ENCODE results near the gene PTPRG. TPM values are rescaled to one million over a fixed set of nuclear protein-coding genes. Genes with fewer than 3 reads are reported as not detected.

PTPRG gene
- total and polyA plus RNA-seq, 10 of the 15 experiments (the other 5 are each of a cell fraction or from before 2014, with no cell fraction given), result 0.29 to 20.7 (median 1.4) TPM

DNA sequence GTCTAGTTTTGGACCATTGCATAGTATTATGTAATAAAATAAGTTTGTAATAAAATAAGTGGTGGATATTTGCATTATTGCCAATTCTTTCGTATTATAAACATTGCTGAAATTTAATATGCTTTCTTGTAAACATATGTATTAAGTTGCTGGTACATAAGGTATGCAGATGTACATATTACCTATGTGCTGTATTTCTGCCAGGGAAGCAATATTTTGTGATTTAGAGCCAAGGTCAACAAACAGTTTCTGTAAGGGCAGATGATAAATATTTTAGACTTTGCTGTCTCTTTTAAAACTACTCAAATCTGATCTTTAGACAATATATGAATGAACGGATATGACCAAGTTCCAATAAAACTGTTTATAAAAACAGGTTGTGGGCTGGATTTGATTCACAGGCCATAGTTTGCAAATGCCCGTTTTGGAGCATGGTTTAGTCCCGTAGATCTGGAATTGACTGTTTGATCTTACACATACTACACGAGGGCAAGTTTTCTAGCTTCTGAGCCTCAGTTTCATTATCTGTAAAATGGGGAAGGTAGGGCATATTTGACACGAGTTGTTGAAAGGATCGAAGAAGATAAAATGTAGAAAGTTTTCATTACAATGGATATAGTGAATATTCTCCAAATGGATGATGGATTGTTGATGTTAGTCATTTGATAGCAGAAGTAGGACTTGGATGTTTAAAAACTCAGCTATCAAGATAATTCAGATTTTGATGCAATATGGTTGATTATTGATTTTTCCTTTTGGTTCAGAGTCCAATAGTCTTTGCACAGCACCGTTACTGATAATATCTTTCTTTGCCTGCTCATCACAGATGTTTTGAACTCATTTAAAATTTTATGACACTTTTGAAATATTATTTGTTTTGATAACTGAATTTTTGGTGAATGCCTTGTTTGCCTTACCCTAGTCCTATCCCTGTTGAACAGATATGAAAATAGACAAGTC is 417.4 kb downstream of the PTPRG start (continued):
- TF ChIP-seq CHD2 (IDR thresholded peaks at IDR 0.05; ENCODE audit: borderline replicate concordance, low read depth, low read length) (no peak), RAD51 (IDR thresholded peaks at IDR 0.05) (no peak), CBFB (IDR thresholded peaks at IDR 0.05; ENCODE audit: low read depth) (no peak), NFIC (IDR thresholded peaks at IDR 0.05; ENCODE audit: low read depth, low read length) (no peak)
- TF ChIP-seq, protein P1, sequence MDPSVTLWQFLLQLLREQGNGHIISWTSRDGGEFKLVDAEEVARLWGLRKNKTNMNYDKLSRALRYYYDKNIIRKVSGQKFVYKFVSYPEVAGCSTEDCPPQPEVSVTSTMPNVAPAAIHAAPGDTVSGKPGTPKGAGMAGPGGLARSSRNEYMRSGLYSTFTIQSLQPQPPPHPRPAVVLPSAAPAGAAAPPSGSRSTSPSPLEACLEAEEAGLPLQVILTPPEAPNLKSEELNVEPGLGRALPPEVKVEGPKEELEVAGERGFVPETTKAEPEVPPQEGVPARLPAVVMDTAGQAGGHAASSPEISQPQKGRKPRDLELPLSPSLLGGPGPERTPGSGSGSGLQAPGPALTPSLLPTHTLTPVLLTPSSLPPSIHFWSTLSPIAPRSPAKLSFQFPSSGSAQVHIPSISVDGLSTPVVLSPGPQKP (IDR thresholded peaks at IDR 0.05; ENCODE audit: low read depth, low read length), result no peak

DNA sequence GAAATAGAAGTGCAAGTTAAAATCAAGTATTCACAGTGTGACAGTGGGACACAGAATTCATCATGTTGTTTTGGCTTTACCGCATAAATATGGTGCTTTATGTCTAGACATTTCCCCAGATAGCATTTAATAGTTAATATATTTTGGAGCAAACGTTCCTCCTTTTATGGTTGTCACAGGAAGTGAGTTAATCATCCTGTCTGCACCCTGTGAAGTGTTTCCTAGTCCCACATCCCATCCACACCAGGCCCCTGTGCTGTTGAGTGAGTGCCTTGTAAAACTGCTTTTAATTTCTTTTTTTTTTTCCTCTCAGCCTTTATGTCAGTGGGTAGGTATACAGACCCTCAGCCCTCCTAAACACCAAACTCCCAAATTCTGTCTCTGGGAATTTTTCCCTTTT is 418.3 kb downstream of the PTPRG start:
- RAD21 ChIA-PET (ENCODE audit: unreplicated experiment), result no interaction called here
- POLR2A ChIA-PET, result no interaction called here
- SMC1A ChIA-PET (ENCODE audit: uncharacterized antibody, unreplicated experiment), result interaction anchor here (0.8 to 1.6 kb wide), 6 partner anchors 8 to 97 kb away, joined by 3 to 4 read pairs (median 3); no protein-coding TSS in a partner anchor
- H4K20me1 ChIP-seq (ENCODE audit: control insufficient read depth, insufficient read depth), result no peaks in the 10 kb centered on the region
- no peaks in the 10 kb centered on the region for H3K27me3 ChIP-seq (replicated peaks in 1 of 2; ENCODE audit: control insufficient read depth in 2 of 2, insufficient read depth in 2 of 2, low read length in 1 of 2)
- no peak overlapping the region for H3K9ac ChIP-seq (ENCODE audit: control insufficient read depth, insufficient read depth, low read length)
- in situ Hi-C loops (cut with MboI) (no loop called here), intact Hi-C loops (cut with micrococcal nuclease; ENCODE audit: unreplicated experiment) (no loop called here)
- no peaks in the 10 kb centered on the region for H3K4me1 ChIP-seq (ENCODE audit: control insufficient read depth, insufficient read depth, low read length)
- H3K4me2 ChIP-seq (ENCODE audit: control insufficient read depth, insufficient read depth), result no peak overlapping the region
- H3K79me2 ChIP-seq (ENCODE audit: control insufficient read depth, insufficient read depth, low read length), result no peaks in the 10 kb centered on the region
- no TSS peak for BruUV-seq (replicated peaks)
- no peaks in the 10 kb centered on the region for H3K36me3 ChIP-seq (ENCODE audit: control insufficient read depth in 2 of 2, insufficient read depth in 2 of 2, low read length in 1 of 2)
- no peak for FAIRE-seq
- no peaks in the 10 kb centered on the region for H3K9me3 ChIP-seq (replicated peaks; ENCODE audit: control insufficient read depth, insufficient read depth, low read length)
- no peak overlapping the region for H2AFZ ChIP-seq (ENCODE audit: control insufficient read depth, low read depth, low read length)
- CTCF ChIA-PET, result interaction anchor here (1.1 kb wide), 2 partner anchors 11 to 28 kb away, joined by 3 read pairs; no protein-coding TSS in a partner anchor
- DNase-seq (ENCODE audit: low read depth, low spot score), result no peak
- TF ChIP-seq TBL1XR1 (IDR thresholded peaks at IDR 0.05; ENCODE audit: low read depth, low read length), result no peak
- 0 out of 2 replicates have a peak, but pooled peaks have one; percentile 24 for TF ChIP-seq IKZF1 (conservative IDR thresholded peaks at IDR 0.05)
- peak; percentile 51 for ATAC-seq
- no peak overlapping the region for H3K27ac ChIP-seq (ENCODE audit: control insufficient read depth, insufficient read depth)
- H3K4me3 ChIP-seq, result no peak overlapping the region
- WGBS (ENCODE audit: insufficient coverage, insufficient replicate concordance, low lambda C conversion rate, missing lambda C conversion rate), result 18% methylated on average over 2 of the region's 2 CpGs
